ENCODE data around the gene GPR22.

The GPR22 gene

GRCh38 chr7:107469929-107470328 is at the start of gene GPR22:
GPR22 (plus strand) TSS chr7:107470057; CDS start chr7:107474061, 4,004 bp downstream.
- DNase-seq (ENCODE audit: low read depth) = no peak

GRCh38 chr7:107427462-107427861 is 42.4 kb upstream of the GPR22 start:
- no peak for DNase-seq (ENCODE audit: low read depth)

DNA sequence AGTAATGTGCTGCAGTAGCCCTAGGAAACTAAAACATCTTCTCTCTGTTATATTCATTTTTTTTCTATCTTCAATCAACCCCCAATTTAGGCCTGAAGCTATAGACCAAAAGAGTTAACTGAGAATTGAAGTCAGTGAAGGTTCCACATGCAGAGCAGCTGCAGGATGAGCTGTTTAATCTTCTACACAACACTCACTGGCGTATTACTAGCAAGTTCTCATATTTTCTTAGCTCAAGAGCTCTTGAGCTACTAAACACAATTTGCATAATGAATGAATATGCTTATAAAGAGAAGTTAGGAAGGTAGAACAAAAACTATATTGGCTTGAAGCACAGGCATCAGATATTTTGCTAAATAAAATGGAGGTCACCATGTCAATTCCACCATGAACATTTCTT is 41.2 kb upstream of the GPR22 start:
- no peak for DNase-seq (ENCODE audit: low read depth)

DNA sequence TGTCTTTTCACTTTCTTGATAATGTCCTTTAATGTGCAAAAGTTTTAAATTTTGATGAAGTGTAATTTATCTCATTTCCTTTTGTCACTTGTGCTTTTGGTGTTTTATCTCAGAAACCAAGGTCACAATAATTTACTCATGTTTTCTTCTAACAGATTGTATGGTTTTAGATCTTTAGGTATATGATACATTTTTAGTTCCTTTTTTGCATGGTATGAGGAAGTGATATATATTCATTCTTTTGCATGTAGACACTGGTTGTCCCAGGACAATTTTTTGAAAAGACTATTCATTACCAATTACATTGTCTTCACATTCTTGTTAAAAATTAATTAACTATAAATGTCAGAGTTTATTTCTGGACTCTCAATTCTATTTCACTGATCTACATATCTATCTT is 39.8 kb upstream of the GPR22 start:
- DNase-seq (ENCODE audit: low read depth) = no peak

DNA sequence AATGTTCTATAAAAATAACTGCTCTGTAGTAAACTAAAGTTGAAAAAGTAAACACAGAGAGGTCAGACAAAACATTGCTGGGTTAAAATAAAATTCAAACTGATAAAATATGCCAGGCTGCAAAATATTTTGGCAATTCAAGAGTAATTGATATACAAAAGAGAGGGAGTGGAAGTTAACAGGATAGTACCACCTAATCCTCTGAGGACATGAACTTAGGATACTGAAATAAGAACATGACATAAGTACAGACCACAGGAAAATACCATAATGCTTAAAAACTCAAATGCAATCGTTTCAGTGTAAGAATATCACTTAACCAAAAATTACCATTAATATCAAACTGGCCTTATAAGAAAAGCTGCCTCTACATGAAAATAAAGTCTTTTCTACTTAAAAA is 37.6 kb upstream of the GPR22 start:
- DNase-seq (ENCODE audit: low read depth) = no peak

DNA sequence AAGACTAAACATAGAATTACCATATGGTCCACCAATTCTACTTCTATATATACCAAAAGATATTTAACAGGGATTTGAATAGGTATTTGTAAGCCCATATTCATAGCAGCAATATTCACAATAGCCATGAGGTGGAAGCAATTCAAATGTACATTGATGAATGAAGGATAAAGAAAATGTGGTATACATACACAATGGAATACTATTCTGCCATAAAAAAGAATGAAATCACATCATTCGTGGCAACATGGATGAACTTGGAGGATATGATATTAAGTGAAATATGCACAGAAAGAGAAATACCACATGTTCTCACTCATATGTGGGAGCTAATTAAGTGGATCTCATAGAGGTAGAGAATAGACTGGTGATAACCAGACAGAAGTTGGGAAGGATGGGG is 34.1 kb upstream of the GPR22 start:
- no peak for DNase-seq (ENCODE audit: low read depth)

DNA sequence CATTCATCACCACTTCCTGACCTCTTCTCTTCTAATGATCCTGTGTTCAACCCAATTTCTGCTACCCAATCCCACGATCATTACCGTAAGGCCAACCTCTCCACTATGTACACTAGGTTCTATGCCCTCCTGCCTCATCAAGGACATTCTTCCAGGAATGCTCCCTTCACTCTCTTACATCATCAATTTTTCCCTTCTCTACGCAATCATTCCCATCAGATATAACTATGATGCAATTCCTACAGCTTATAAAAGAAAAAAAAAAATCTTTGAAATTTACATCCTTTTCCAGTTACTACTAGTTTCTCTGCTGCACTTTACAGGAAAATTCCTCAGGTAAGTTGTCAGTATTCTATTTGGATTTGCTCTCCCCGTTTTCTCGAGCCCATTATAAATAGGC is 30.8 kb upstream of the GPR22 start:
- no peak for DNase-seq (ENCODE audit: low read depth)

DNA sequence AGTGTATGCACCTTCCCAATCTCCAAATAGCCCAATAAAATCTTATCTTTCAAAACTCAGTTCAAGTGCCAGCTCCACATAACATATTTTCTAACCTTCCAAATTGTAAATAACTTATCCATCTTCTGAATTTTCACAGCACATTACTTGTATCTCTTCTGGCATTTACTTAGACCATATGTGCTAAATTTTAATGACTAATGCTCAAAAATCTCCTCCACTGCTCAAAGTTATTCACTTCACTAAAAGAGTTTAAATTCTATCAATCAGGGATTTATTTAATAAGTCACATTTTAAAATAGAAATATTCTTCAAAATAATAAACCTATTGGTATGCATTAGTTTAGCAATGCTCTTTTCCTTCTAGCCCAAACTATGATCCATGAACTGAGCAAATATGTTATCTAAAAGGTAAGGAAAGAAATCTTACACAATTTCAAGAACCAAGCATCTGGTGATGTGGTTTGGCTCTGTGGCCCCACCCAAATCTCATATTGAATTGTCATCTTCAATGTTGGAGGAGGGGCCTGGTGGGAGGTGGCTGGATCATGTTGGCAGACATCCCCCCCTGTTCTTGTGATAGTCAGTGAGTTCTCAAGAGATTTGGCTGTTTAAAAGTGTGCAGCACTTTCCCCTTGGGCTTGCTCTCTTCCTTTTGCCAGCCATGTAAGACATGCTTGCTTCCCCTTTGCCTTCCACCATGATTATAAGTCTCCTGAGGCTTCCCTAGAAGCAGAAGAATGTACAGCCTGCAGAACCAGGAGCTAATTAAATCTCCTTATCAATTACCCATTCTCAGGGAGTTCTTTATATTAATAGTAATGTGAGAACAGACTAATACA is 28.1 kb upstream of the GPR22 start:
- no peak for DNase-seq (ENCODE audit: low read depth)

GRCh38 chr7:107442678-107443077 is 27.2 kb upstream of the GPR22 start:
- DNase-seq (ENCODE audit: low read depth) = no peak

GRCh38 chr7:107446531-107446930 is 23.3 kb upstream of the GPR22 start:
- DNase-seq (ENCODE audit: low read depth) = no peak

GRCh38 chr7:107446988-107447387 is 22.9 kb upstream of the GPR22 start:
- no peak for DNase-seq (ENCODE audit: low read depth)

DNA sequence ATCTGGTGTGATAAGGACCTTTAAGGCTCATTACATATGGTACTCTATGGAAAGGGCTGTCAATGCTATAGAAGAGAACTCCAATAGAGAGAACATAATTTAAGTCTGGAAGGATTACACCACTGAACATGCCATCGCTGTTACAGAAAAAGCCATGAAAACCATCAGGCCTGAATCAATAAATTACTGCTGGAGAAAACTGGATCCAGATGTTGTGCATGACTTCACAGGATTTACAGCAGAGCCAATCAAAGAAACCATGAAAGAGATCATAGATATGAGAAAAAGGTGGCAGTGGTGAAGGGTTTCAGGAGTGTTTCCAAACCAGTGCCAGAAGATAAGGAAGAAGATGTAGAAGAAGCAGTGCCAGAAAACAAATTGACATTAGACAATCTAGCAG is 18.9 kb upstream of the GPR22 start:
- DNase-seq (ENCODE audit: low read depth) = no peak

DNA sequence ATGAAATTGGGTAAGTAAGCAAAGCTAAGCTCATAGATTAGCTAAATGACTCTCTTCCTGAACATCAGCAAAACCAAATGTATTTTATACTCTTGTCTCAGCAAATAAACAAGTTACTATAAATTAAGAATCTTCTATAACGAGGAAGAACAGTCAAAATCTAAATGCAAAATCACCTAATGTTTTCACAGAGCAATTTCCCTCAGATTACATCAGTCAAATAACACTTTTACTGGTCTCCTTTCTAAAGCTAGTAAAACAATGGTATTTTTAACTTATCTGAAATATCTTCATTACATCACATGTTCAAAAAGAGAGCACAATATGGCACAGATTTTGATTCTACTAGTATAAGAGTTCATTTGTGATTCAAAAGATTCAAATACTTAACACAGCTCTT is 16.5 kb upstream of the GPR22 start:
- no peak for DNase-seq (ENCODE audit: low read depth)

DNA sequence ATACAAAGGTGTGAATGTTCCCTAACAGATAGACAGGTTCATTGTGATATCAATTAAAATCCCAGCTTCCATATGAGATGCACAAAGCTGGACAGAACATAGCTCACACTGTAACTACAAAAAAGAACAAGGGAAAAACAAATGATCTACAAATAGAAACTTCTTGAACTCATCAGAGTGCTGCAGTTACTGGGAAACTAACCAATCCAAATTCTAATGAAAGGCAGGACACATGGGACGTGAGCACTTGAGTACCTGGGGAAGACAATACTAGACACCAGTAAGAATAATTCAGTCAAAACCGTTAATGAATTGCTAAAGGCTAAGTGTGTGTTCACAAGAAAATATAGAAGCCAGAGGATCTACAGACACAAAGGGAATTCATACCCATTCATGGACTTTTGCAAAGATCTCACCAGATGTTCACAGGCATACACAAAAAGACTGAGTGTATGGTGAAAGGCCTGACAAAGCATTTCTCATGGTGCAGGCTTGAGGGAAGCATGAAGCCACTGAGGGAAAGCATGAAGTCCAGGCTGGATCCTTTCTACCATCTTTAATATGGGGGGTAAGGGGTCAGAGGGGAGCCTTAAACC is 7.8 kb upstream of the GPR22 start:
- DNase-seq (ENCODE audit: low read depth) = no peak

- no peak for DNase-seq (ENCODE audit: low read depth)
These were observed 6.4 kb upstream of the GPR22 start for GRCh38 chr7:107463139-107464078.

DNA sequence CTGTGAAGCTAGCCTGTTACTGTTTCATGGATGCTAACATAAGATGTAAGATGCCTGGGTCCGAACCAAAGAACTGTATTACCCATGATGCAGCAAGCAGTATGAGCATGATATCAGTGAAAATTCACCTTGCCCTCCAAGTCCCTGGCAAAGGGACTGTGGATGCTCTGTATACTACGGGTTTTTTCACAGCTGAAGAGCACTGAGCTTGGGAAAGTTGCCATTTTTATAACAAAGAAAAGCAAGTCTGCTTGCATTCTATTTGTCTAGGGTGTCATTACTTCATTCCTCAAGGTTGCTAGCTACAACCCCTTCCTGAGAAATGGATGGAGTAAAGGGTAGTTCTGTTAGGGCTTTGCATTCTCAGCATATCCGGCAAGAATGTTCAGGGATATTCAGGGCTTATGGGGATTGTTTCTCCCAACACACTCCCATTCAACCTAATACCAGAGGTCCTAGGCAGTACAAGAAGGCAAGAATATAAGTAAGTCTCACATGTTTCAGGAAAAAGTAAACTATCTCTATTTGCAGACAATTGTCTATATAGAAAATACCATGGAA is 5.1 kb upstream of the GPR22 start:
- DNase-seq (ENCODE audit: low read depth) = no peak

DNA sequence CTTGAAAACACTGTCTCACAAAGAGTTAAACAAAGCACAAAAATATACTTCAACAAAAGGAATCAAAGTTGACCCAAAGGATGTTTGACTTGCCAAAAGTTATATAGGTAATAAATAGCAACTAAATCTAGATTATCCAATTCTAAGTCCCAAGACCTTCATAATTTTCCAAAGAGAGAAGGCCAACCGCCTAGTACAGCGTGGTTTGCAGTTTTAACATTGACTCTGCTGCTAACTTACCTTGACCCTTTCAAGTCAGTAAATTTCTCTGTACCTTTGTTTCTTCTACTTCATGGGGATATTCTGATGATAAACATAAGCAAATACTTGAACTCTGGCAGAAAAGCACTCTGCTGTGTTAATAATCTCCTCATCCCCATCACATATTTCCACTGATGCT is 1.9 kb upstream of the GPR22 start:
- DNase-seq (ENCODE audit: low read depth) = no peak

DNA sequence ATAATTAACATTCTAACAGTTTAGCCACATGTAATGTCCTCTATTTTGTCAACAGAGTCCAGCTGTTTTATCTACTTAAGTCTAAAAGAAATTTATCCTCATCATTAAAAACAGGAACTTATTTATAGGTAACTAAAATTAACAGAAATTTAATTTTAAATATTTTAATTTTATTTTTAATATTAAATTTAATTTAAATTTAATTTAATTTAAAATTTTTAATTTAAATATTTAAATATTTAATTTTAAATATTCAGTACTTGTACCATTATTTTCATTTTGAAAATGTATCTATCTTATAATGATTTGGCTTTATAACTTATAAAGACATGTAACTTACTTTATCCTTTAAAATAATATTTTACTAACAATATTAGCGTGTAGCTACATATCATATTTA is 1.0 kb upstream of the GPR22 start:
- no peak for DNase-seq (ENCODE audit: low read depth)

GRCh38 chr7:107471292-107472070 is 1.6 kb downstream of the GPR22 start:
- no peak for DNase-seq (ENCODE audit: low read depth)

- no peak for DNase-seq (ENCODE audit: low read depth)
These were observed 2.3 kb downstream of the GPR22 start for GRCh38 chr7:107472116-107472515.

- no peak for DNase-seq (ENCODE audit: low read depth)
These were observed 4.3 kb downstream of the GPR22 start for GRCh38 chr7:107474104-107474521.

- DNase-seq (ENCODE audit: low read depth) = no peak
These were observed 9.4 kb downstream of the GPR22 start for GRCh38 chr7:107479303-107479702.
